PC-9 (cell line): Measurements from ENCODE around the gene RGMB.

Experiments used
- EZH2 ChIP-seq: fragments of 200-600 bp; sonication (generic); IDR thresholded peaks from 2 replicates; pipeline ENCODE4 v1.8.0; 2017; ENCODE audit warnings: antibody characterized with exemption, low read depth
- TF ChIP-seq, protein P1 (sequence below): fragments of 200-600 bp; sonication (generic); conservative IDR thresholded peaks from 2 replicates; pipeline ENCODE4 v1.6.1; 2017; ENCODE audit warnings: mixed run types, antibody characterized with exemption, mild to moderate bottlenecking, moderate library complexity

DNA sequence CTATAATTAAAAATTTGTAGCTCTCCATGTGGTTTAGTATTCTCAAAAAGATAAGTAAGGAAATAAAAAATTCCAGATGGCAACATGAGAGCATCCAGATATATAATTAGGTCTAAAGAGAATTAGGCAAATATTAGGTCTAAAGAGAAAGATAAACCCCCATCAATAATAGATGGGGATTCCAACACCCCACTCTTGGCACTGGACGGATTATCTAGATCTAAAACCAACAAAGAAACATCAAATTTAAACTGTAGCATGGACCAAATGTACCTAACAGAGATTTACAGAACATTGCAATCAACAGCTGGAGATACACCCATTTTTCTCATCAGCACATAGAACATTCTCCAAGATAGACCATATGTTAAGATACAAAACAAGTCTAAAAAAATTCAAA is 31.6 kb downstream of the RGMB start:
- TF ChIP-seq EZH2 = no peak
- TF ChIP-seq, protein P1, sequence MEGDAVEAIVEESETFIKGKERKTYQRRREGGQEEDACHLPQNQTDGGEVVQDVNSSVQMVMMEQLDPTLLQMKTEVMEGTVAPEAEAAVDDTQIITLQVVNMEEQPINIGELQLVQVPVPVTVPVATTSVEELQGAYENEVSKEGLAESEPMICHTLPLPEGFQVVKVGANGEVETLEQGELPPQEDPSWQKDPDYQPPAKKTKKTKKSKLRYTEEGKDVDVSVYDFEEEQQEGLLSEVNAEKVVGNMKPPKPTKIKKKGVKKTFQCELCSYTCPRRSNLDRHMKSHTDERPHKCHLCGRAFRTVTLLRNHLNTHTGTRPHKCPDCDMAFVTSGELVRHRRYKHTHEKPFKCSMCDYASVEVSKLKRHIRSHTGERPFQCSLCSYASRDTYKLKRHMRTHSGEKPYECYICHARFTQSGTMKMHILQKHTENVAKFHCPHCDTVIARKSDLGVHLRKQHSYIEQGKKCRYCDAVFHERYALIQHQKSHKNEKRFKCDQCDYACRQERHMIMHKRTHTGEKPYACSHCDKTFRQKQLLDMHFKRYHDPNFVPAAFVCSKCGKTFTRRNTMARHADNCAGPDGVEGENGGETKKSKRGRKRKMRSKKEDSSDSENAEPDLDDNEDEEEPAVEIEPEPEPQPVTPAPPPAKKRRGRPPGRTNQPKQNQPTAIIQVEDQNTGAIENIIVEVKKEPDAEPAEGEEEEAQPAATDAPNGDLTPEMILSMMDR = no peak
